Fibroblast of lung (primary cell): ENCODE data around the gene PSMB2. TPM values are rescaled to one million over a fixed set of nuclear protein-coding genes. Genes with fewer than 3 reads are reported as not detected.
"Not testable (repeated sequence)": the region's sequence is repeated elsewhere in the genome, so short reads cannot be mapped to it uniquely, and the experiment has no call there.

Source experiments
- DNase-seq, 2 donors: peaks; one replicate each; pipeline versions ENCODE4 v3.0.0 to v3.0.0-alpha.2; 2010; ENCODE audit warnings: low read depth in 2 of 2
- H2AFZ ChIP-seq: 2 replicates; pipeline ENCODE4 v1.5.1; 2012; ENCODE audit warnings: low read length, control low read depth, inconsistent platforms
- H3K27ac ChIP-seq: 2 replicates; pipeline ENCODE4 v1.5.1; 2011; ENCODE audit warnings: low read length, control low read depth; ENCODE audit not compliant: insufficient read depth
- H3K27me3 ChIP-seq: 2 replicates; pipeline ENCODE4 v1.5.1; 2011; ENCODE audit warnings: mild to moderate bottlenecking, low read length; ENCODE audit not compliant: control insufficient read depth, insufficient read depth
- H3K36me3 ChIP-seq: 2 replicates; pipeline ENCODE4 v1.5.1; 2011; ENCODE audit warnings: low read length; ENCODE audit not compliant: control insufficient read depth, insufficient read depth
- H3K4me1 ChIP-seq: 2 replicates; pipeline ENCODE4 v1.5.1; 2011; ENCODE audit warnings: low read length; ENCODE audit not compliant: control insufficient read depth, insufficient read depth; ENCODE audit errors: extremely low read depth
- H3K4me2 ChIP-seq: 2 replicates; pipeline ENCODE4 v1.5.1; 2011; ENCODE audit warnings: low read length, control low read depth; ENCODE audit not compliant: insufficient read depth; ENCODE audit errors: extremely low read depth
- H3K4me3 ChIP-seq, 4 experiments: fragments of 200-600 bp in 1 of 4; sonication (generic) in 1 of 4; replicated peaks in 1 of 4; 2 replicates each; pipeline ENCODE4 v1.5.1; 2011 to 2016; ENCODE audit warnings: low read length in 4 of 4, low read depth in 3 of 4, mild to moderate bottlenecking in 3 of 4, control low read depth in 2 of 4, inconsistent platforms in 1 of 4, mixed read lengths in 1 of 4; ENCODE audit not compliant: insufficient read depth in 1 of 4; ENCODE audit errors: control extremely low read depth in 1 of 4
- H3K79me2 ChIP-seq: 2 replicates; pipeline ENCODE4 v1.5.1; 2012; ENCODE audit warnings: mild to moderate bottlenecking, low read length, inconsistent platforms; ENCODE audit not compliant: control insufficient read depth, insufficient read depth
- H3K9ac ChIP-seq: 2 replicates; pipeline ENCODE4 v1.5.1; 2011; ENCODE audit warnings: mild to moderate bottlenecking, low read length, control low read depth; ENCODE audit not compliant: insufficient read depth
- H3K9me3 ChIP-seq: 2 replicates; pipeline ENCODE4 v1.5.1; 2012; ENCODE audit warnings: low read depth, low read length; ENCODE audit not compliant: control insufficient read depth, insufficient read depth
- H4K20me1 ChIP-seq: 2 replicates; pipeline ENCODE4 v1.5.1; 2011; ENCODE audit warnings: low read length; ENCODE audit not compliant: control insufficient read depth, insufficient read depth; ENCODE audit errors: extremely low read depth
- CTCF ChIP-seq, 2 donors: IDR thresholded peaks in 1 of 2; conservative IDR thresholded peaks in 1 of 2; 1 replicate in 1 of 2; 2 replicates in 1 of 2; pipeline ENCODE4 v1.5.1; 2011 to 2012; ENCODE audit warnings: low read length in 2 of 2, control low read depth in 1 of 2, inconsistent platforms in 1 of 2, low read depth in 1 of 2, mild to moderate bottlenecking in 1 of 2
- EZH2 ChIP-seq: IDR thresholded peaks from 2 replicates; pipeline ENCODE4 v1.5.1; 2012; ENCODE audit warnings: low read length, control low read depth, mild to moderate bottlenecking; ENCODE audit errors: missing control alignments
- polyA plus RNA-seq, 2 donors: library from polyadenylated mRNA; depleted of rRNA in 1 of 2; stranded (reverse) in 1 of 2; unstranded in 1 of 2; fragments of >200 nt; gene quantifications; 2 replicates each; pipeline ENCODE4 v1.2.1, GENCODE V29; 2011 to 2012; ENCODE audit warnings: missing spikeins in 1 of 2
- total RNA-seq: library from RNA; depleted of rRNA; stranded (reverse); fragments of >200 nt; gene quantifications from 2 replicates; pipeline ENCODE4 v1.2.1, GENCODE V29; 2014

PSMB2 gene
- total and polyA plus RNA-seq, 2 donors (not counting 1 experiment from before 2014, with no cell fraction given), result 18.3 to 66.8 TPM

- no peaks in the 10 kb centered on the region for H3K4me1 ChIP-seq
- TF ChIP-seq CTCF (conservative IDR thresholded peaks at IDR 0.05 in 1 of 2, IDR thresholded peaks at IDR 0.05 in 1 of 2; ENCODE audit: low read depth in 1 of 2, low read length in 2 of 2) (no peak), EZH2 (no peak)
- DNase-seq, result no peak
- H3K79me2 ChIP-seq, result no peaks in the 10 kb centered on the region
- H3K36me3 ChIP-seq, result no peaks in the 10 kb centered on the region
- no peaks in the 10 kb centered on the region for H4K20me1 ChIP-seq
- peak overlapping the region; percentile 65 for H3K4me2 ChIP-seq
- H3K9me3 ChIP-seq, result no peaks in the 10 kb centered on the region
- H2AFZ ChIP-seq, result peak overlapping the region; percentile 73
- peak overlapping the region in 3 of 4 experiments; percentile 12 to 22 (median 13) for H3K4me3 ChIP-seq
- H3K9ac ChIP-seq, result no peak overlapping the region
- H3K27ac ChIP-seq, result no peak overlapping the region
- H3K27me3 ChIP-seq, result peaks cover 12% of the 10 kb centered on the region
Observed at GRCh38 chr1:35577071-35577998, 64.0 kb downstream of the PSMB2 start.

GRCh38 chr1:35576766-35577070 is 64.6 kb downstream of the PSMB2 start:
- H3K9ac ChIP-seq, H3K9me3 ChIP-seq, H3K4me1 ChIP-seq, H3K36me3 ChIP-seq, H2AFZ ChIP-seq, DNase-seq, H3K4me3 ChIP-seq, H3K4me2 ChIP-seq, H4K20me1 ChIP-seq, H3K79me2 ChIP-seq, H3K27ac ChIP-seq: not testable (repeated sequence)
- peaks cover 13% of the 10 kb centered on the region for H3K27me3 ChIP-seq

DNA sequence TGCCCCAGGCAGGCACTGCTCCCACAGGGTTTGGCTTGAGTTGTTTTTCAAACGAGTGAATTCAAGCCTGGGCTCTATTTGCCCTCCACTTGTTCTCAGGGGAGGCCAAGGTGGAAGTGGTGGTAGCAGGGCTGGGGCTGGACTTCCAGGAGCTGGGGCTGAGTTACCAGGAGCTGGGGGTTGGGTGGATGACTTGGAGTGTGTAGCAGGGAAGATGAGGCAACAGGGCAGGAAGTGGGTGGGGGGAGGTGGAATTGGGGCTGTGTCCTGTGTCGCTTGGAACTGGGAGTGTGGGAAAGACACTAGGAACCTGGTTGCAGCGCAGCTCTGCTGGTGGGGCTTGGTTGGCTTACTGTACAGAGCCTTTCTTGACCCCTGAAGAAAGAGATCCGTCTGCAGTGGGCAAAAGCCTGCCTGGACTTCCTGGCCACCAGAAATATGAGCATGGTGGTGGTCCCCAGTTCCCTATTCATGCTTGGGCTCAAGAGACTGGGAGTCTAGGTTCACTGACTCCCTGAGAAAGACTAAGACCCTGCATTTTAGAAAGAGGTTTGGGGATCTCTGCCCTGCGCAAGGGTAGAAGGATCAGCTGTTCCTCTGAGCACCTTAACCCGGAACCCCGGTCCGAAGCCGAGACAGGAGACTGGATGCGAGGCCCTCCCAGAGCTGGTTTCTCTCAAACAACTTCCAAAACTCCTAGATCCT is 65.1 kb downstream of the PSMB2 start:
- TF ChIP-seq CTCF (conservative IDR thresholded peaks at IDR 0.05 in 1 of 2, IDR thresholded peaks at IDR 0.05 in 1 of 2; ENCODE audit: low read depth in 1 of 2, low read length in 2 of 2) (no peak), EZH2 (no peak)
- no peaks in the 10 kb centered on the region for H3K36me3 ChIP-seq

More for the DNA sequence above, 65.1 kb downstream of the PSMB2 start:
- no peaks in the 10 kb centered on the region for H3K79me2 ChIP-seq
- no peaks in the 10 kb centered on the region for H3K4me1 ChIP-seq
- no peak for DNase-seq
- no peak overlapping the region for H3K9ac ChIP-seq
- H3K9me3 ChIP-seq, result no peaks in the 10 kb centered on the region
- H2AFZ ChIP-seq, result no peak overlapping the region
- no peak overlapping the region for H3K4me3 ChIP-seq
- no peak overlapping the region for H3K4me2 ChIP-seq
- H3K27me3 ChIP-seq, result peaks cover 13% of the 10 kb centered on the region
- H4K20me1 ChIP-seq, result no peaks in the 10 kb centered on the region
- no peak overlapping the region for H3K27ac ChIP-seq
